ENCODE data around the gene KIRREL3.

The KIRREL3 gene

DNA sequence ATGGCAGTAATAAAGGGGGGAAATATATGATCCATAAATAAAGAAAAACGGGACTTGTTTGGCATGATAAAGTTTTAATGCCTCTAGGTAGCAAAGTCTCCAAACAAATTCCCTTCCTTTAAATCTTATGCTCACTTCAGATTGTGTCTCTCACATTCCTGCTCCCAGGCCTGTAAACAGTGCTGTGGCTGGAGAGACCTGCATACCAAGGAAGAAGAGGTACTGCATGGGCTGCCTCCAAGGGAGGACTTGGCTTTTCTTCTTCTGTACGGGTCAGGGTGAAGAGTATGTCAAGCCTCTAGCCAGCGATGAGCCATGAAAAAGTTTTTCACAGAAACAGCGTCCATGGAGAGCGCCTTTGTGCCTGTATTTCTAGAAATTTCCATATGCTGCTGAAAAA, 161.8 kb downstream of the KIRREL3 start:
- H3K36me3 ChIP-seq (ENCODE audit: control insufficient read depth, low read depth, low read length), result no peaks in the 10 kb centered on the region
- H3K4me3 ChIP-seq (ENCODE audit: low read length), result no peak overlapping the region
- H3K9ac ChIP-seq (ENCODE audit: low read length), result no peak overlapping the region
- H3K9me3 ChIP-seq (ENCODE audit: control insufficient read depth, low read depth, low read length), result no peaks in the 10 kb centered on the region
- no peak overlapping the region for H3K27ac ChIP-seq (ENCODE audit: low read length)
- H3K4me1 ChIP-seq (ENCODE audit: control insufficient read depth, low read depth, low read length), result no peaks in the 10 kb centered on the region
- H3K27me3 ChIP-seq (ENCODE audit: control insufficient read depth, insufficient read depth, low read length), result no peaks in the 10 kb centered on the region

DNA sequence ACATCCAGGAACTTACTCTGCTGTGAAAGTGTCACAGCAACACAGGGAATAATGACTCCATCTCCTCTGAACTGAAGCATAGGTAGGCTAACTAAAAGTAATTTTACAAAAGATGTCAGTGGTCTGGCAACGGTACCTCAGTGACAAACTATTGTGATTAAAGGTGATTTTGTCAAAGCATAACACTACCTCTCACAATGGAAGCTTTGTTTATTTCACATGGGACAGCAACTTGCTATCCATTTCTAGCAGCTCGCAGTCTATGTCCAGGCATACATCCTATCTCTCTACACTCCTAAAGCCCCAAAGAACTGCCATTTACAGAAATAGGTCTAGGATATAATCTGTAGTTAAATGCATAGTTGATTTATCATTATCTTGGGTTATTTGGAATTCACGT, 163.0 kb downstream of the KIRREL3 start:
- Histone ChIP-seq H3K36me3 (ENCODE audit: control insufficient read depth, low read depth, low read length) (no peaks in the 10 kb centered on the region), H3K27ac (ENCODE audit: low read length) (no peak overlapping the region), H3K4me3 (ENCODE audit: low read length) (no peak overlapping the region), H3K9me3 (ENCODE audit: control insufficient read depth, low read depth, low read length) (no peaks in the 10 kb centered on the region), H3K27me3 (ENCODE audit: control insufficient read depth, insufficient read depth, low read length) (no peaks in the 10 kb centered on the region), H3K4me1 (ENCODE audit: control insufficient read depth, low read depth, low read length) (no peaks in the 10 kb centered on the region), H3K9ac (ENCODE audit: low read length) (no peak overlapping the region)

DNA sequence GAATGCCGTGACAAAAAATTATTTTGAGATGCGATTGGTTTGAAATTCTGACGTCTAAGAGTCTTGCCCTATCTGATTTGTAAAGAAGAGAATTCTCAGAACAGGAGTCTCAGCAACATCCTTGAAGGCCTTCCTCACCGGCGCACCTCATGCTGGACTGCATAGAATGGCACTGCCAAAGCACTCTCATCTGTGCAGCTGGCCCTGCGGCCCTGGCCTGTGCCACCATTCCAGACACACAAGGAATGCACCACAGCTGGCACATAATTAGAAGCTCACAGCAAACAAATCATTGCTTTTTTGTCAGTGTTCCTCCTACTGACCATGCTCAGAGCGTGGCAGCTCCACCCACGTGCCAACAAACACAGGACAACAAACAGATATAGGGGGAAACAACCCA, 166.0 kb downstream of the KIRREL3 start:
- Histone ChIP-seq H3K4me3 (ENCODE audit: low read length) (no peak overlapping the region), H3K27me3 (ENCODE audit: control insufficient read depth, insufficient read depth, low read length) (no peaks in the 10 kb centered on the region), H3K9me3 (ENCODE audit: control insufficient read depth, low read depth, low read length) (no peaks in the 10 kb centered on the region), H3K36me3 (ENCODE audit: control insufficient read depth, low read depth, low read length) (no peaks in the 10 kb centered on the region), H3K4me1 (ENCODE audit: control insufficient read depth, low read depth, low read length) (peaks cover 5% of the 10 kb centered on the region), H3K9ac (ENCODE audit: low read length) (no peak overlapping the region), H3K27ac (ENCODE audit: low read length) (no peak overlapping the region)

DNA sequence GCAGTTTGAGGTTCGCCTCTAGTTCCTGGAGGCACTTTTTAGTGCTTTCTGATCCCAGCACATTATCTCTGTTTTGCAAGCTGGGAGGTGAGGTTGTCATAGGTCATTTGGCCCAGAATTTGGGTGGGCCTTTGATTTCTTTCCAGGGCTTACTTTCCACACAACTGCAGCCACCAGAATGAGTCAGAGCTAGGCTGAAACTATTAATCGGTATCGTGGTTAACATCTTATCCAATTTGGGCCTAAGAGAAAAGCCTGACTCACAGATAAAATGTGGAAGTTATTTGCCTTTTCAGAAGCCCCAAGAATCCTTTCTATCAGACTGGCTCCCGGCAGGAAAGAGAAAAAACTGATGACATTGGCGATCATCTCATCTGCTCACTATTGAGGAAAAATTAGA, 166.4 kb downstream of the KIRREL3 start:
- no peak overlapping the region for H3K4me3 ChIP-seq (ENCODE audit: low read length)
- no peaks in the 10 kb centered on the region for H3K36me3 ChIP-seq (ENCODE audit: control insufficient read depth, low read depth, low read length)
- peaks cover 5% of the 10 kb centered on the region for H3K4me1 ChIP-seq (ENCODE audit: control insufficient read depth, low read depth, low read length)
- no peak overlapping the region for H3K9ac ChIP-seq (ENCODE audit: low read length)
- H3K27ac ChIP-seq (ENCODE audit: low read length), result no peak overlapping the region
- H3K9me3 ChIP-seq (ENCODE audit: control insufficient read depth, low read depth, low read length), result no peaks in the 10 kb centered on the region
- H3K27me3 ChIP-seq (ENCODE audit: control insufficient read depth, insufficient read depth, low read length), result no peaks in the 10 kb centered on the region

DNA sequence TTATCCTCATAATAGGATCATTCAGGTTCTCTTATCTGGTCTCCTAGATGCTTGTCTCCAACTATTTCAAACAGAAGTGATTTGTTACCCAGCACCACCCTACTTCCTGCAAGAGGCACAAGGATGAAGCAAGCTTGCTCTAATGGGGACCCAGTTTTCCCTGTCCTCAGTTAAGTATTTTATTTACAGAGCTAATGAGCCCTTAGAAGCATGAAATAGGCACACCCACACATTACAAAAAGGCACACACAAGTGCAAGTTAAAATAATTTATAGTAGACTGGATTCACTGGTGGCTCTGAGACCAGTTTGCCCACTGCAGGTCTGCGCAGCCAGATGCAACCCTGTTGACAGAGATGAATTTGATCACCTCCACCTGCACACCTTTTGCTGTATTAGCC, 167.5 kb downstream of the KIRREL3 start:
- H3K4me1 ChIP-seq (ENCODE audit: control insufficient read depth, low read depth, low read length), result peaks cover 5% of the 10 kb centered on the region
- H3K27me3 ChIP-seq (ENCODE audit: control insufficient read depth, insufficient read depth, low read length), result no peaks in the 10 kb centered on the region
- no peak overlapping the region for H3K4me3 ChIP-seq (ENCODE audit: low read length)
- H3K9ac ChIP-seq (ENCODE audit: low read length), result no peak overlapping the region
- H3K36me3 ChIP-seq (ENCODE audit: control insufficient read depth, low read depth, low read length), result no peaks in the 10 kb centered on the region
- H3K27ac ChIP-seq (ENCODE audit: low read length), result no peak overlapping the region
- H3K9me3 ChIP-seq (ENCODE audit: control insufficient read depth, low read depth, low read length), result no peaks in the 10 kb centered on the region

DNA sequence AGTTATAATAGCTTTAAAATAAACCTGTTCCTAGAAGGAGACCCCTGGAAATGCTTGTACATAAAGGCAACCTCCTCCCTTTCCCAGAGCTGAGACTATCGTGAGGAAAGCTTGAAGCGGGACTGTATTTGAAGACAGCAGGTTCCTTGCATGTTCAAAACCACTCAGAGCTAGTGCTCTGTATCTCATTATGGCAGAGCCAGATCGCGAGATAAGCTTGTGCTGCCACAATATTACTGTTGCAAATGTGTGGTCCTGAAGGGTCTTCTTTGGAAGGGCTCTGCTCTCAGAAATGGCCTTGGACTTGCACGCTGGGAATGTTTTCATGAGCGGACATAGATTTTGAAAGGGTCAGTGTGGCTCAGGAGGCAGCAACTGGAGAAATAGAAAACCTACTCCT, 168.2 kb downstream of the KIRREL3 start:
- H3K4me1 ChIP-seq (ENCODE audit: control insufficient read depth, low read depth, low read length), result peaks cover 5% of the 10 kb centered on the region
- no peak overlapping the region for H3K9ac ChIP-seq (ENCODE audit: low read length)
- no peaks in the 10 kb centered on the region for H3K9me3 ChIP-seq (ENCODE audit: control insufficient read depth, low read depth, low read length)
- no peak overlapping the region for H3K4me3 ChIP-seq (ENCODE audit: low read length)
- no peaks in the 10 kb centered on the region for H3K36me3 ChIP-seq (ENCODE audit: control insufficient read depth, low read depth, low read length)
- H3K27me3 ChIP-seq (ENCODE audit: control insufficient read depth, insufficient read depth, low read length), result no peaks in the 10 kb centered on the region
- no peak overlapping the region for H3K27ac ChIP-seq (ENCODE audit: low read length)

DNA sequence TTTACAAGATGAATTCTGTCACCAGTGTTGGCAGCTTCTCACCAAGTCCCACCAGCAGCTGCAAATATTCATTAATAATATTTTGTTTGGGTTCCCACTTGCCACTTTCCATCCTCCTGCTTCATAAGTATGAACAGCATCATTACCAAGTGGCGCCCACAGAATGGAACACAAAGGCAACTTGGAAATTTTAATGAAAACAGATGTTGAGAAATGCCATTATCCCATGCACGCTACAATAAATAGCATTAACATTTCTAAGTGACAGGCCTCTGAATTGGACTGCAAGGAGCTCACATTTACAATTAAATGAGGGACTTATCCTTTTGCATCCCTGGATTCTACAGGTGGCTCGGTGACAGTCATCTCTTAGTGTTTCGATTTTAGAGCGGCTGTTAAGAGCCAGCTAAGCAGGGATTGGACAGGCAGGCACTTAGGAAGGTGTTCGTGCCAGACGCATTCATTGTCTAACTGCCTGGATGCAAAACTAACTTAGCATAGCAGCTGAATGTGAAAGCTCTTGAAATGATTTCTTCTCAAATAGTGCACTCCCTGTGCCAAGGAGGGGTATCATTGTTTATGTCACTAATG, 170.3 kb downstream of the KIRREL3 start:
- H3K9ac ChIP-seq (ENCODE audit: low read length), result no peak overlapping the region
- H3K36me3 ChIP-seq (ENCODE audit: control insufficient read depth, low read depth, low read length), result no peaks in the 10 kb centered on the region
- H3K4me3 ChIP-seq (ENCODE audit: low read length), result no peak overlapping the region
- peaks cover 5% of the 10 kb centered on the region for H3K4me1 ChIP-seq (ENCODE audit: control insufficient read depth, low read depth, low read length)
- H3K27me3 ChIP-seq (ENCODE audit: control insufficient read depth, insufficient read depth, low read length), result no peaks in the 10 kb centered on the region
- H3K27ac ChIP-seq (ENCODE audit: low read length), result no peak overlapping the region
- no peaks in the 10 kb centered on the region for H3K9me3 ChIP-seq (ENCODE audit: control insufficient read depth, low read depth, low read length)

DNA sequence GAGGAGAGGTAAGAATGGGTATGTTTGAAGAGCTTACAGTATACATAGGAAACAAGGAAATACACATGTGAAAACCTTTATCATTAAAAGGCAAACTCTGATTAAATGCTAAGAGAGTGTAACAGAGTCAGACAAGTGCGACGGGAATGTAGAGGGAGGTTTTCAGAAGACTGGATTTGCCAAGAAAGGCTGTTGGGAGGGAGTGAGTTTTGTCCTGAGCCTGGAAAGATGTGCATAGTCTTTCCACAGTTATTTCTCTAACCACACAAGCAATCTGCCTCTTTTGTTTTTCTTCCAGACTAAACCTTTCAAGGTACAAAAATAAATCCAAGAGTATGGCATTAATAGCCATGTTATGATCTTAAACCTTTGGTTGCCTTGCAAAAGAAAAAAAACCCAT, 170.9 kb downstream of the KIRREL3 start:
- no peaks in the 10 kb centered on the region for H3K9me3 ChIP-seq (ENCODE audit: control insufficient read depth, low read depth, low read length)
- H3K4me1 ChIP-seq (ENCODE audit: control insufficient read depth, low read depth, low read length), result peaks cover 5% of the 10 kb centered on the region
- H3K27ac ChIP-seq (ENCODE audit: low read length), result no peak overlapping the region
- H3K27me3 ChIP-seq (ENCODE audit: control insufficient read depth, insufficient read depth, low read length), result no peaks in the 10 kb centered on the region
- H3K9ac ChIP-seq (ENCODE audit: low read length), result no peak overlapping the region
- no peaks in the 10 kb centered on the region for H3K36me3 ChIP-seq (ENCODE audit: control insufficient read depth, low read depth, low read length)
- H3K4me3 ChIP-seq (ENCODE audit: low read length), result no peak overlapping the region

DNA sequence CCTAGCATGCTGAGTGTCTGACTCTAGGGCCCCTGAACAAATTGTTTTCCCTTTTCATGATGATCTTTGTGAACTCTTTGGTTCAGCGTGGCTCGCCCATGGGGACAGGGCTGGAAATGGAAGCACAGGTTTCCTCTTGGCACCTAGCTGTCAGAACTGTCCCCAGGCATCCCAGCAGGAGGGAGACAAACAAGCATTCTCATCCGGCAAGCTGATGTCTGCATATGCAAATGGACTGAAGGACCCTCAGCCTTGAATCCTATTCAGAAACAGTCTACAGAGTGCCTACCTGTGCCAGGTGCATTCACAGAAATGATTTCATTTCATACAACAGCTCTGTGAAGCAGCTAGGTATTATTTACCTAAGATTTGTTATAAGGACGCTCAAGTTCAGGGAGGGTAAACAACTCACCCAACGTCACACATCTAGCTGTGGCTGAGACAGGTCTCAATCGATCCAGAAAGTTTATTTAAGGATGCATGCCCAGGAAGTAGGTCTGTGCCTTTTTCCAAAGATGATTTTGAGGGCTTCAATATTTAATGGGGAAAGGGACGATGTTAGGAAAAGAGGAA, 176.4 kb downstream of the KIRREL3 start:
- no peaks in the 10 kb centered on the region for H3K9me3 ChIP-seq (ENCODE audit: control insufficient read depth, low read depth, low read length)
- no peak overlapping the region for H3K9ac ChIP-seq (ENCODE audit: low read length)
- H3K4me1 ChIP-seq (ENCODE audit: control insufficient read depth, low read depth, low read length), result peaks cover 5% of the 10 kb centered on the region
- H3K4me3 ChIP-seq (ENCODE audit: low read length), result no peak overlapping the region
- H3K27ac ChIP-seq (ENCODE audit: low read length), result no peak overlapping the region
- no peaks in the 10 kb centered on the region for H3K27me3 ChIP-seq (ENCODE audit: control insufficient read depth, insufficient read depth, low read length)
- H3K36me3 ChIP-seq (ENCODE audit: control insufficient read depth, low read depth, low read length), result no peaks in the 10 kb centered on the region

DNA sequence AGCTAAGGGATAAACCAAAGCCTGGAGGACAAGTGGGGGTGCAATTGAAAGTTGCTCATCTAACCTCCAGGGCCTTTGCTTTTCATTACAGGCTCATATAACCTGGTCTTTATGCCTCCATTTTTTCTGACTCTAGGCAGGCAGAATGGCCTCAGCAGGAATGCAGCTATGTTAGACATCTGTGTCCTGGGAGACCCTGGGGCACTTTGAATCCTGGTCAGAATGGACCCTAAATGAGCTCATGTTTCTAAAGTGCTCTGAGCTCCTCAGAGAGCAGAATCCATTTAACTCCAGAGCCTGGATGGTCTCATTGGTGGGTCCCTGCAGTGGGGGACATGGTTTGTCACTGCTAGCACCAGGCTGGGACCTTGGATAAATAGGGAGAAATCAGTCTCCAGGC, 177.3 kb downstream of the KIRREL3 start:
- Histone ChIP-seq H3K4me3 (ENCODE audit: low read length) (no peak overlapping the region), H3K36me3 (ENCODE audit: control insufficient read depth, low read depth, low read length) (no peaks in the 10 kb centered on the region), H3K4me1 (ENCODE audit: control insufficient read depth, low read depth, low read length) (peaks cover 5% of the 10 kb centered on the region), H3K27me3 (ENCODE audit: control insufficient read depth, insufficient read depth, low read length) (no peaks in the 10 kb centered on the region), H3K9me3 (ENCODE audit: control insufficient read depth, low read depth, low read length) (no peaks in the 10 kb centered on the region), H3K27ac (ENCODE audit: low read length) (no peak overlapping the region), H3K9ac (ENCODE audit: low read length) (no peak overlapping the region)

DNA sequence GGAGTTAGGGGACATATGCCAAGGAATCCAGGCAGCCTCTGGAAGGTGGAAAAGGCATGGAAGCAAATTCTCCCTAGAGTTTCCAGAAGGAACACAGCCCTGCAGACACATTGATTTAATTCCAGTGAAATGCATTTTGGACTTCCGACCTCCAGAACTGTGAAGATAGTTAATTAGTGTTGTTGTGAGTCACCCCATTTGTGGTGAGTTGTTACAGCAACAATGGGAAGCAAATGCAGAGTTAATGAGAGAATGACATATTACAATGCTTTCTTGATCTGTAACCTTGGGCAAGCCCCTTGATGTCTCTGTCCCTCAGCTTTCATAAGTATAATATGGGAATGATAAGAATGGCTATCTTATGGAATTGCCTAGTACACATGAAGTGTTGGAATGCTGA, 178.7 kb downstream of the KIRREL3 start:
- H3K27me3 ChIP-seq (ENCODE audit: control insufficient read depth, insufficient read depth, low read length), result no peaks in the 10 kb centered on the region
- no peak overlapping the region for H3K9ac ChIP-seq (ENCODE audit: low read length)
- no peak overlapping the region for H3K27ac ChIP-seq (ENCODE audit: low read length)
- no peaks in the 10 kb centered on the region for H3K9me3 ChIP-seq (ENCODE audit: control insufficient read depth, low read depth, low read length)
- no peak overlapping the region for H3K4me3 ChIP-seq (ENCODE audit: low read length)
- no peaks in the 10 kb centered on the region for H3K36me3 ChIP-seq (ENCODE audit: control insufficient read depth, low read depth, low read length)
- peaks cover 7% of the 10 kb centered on the region for H3K4me1 ChIP-seq (ENCODE audit: control insufficient read depth, low read depth, low read length)

DNA sequence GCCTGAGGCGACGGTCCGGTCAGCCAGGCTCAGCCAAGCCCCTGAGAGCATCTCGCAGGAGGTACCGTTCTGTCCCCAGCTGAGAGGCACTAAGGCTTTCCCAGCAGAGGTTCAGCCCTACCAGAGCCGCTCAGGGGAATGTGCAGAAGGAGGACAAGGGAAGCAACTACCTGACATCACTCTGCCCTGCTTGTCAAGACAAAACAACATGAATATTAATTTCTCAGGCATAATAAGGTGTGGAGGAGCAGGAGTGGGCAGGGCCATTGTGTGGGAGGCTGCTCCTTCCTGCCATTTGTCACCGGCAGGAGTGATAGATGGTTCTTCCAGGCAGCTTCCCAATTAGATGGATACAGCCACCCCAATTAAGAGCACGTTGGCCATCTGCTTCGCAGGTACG, 181.4 kb downstream of the KIRREL3 start:
- Histone ChIP-seq H3K9ac (ENCODE audit: low read length) (no peak overlapping the region), H3K4me3 (ENCODE audit: low read length) (no peak overlapping the region), H3K27me3 (ENCODE audit: control insufficient read depth, insufficient read depth, low read length) (no peaks in the 10 kb centered on the region), H3K9me3 (ENCODE audit: control insufficient read depth, low read depth, low read length) (no peaks in the 10 kb centered on the region), H3K27ac (ENCODE audit: low read length) (no peak overlapping the region), H3K36me3 (ENCODE audit: control insufficient read depth, low read depth, low read length) (no peaks in the 10 kb centered on the region), H3K4me1 (ENCODE audit: control insufficient read depth, low read depth, low read length) (peaks cover 13% of the 10 kb centered on the region)
